PC-3 (cell line): ENCODE results near the gene HMCN1. TPM values are rescaled to one million over a fixed set of nuclear protein-coding genes. Genes with fewer than 3 reads are reported as not detected.

Experiments used
- ATAC-seq: fragments of 200-7000 bp; cut with Tn5 transposase; 2 replicates; pipeline ENCODE4 v1.9.1; 2020; ENCODE audit warnings: mild to moderate bottlenecking, moderate library complexity
- BruUV-seq: library from RNA; stranded (reverse); fragments of 400-500 nt; replicated peaks from 2 replicates; lab custom pipeline; 2021; lab: Mats Ljungman, UMichigan
- CTCF ChIA-PET: fragments of 300-600 bp; sonication (Branson Sonifier 250); formaldehyde crosslinking; loops from one replicate; lab custom pipeline; 2022; ENCODE audit warnings: antibody characterized with exemption; lab: Charles Lee
- POLR2A ChIA-PET: fragments of 300-600 bp; sonication (Branson Sonifier 250); formaldehyde crosslinking; loops from one replicate; lab custom pipeline; 2022; ENCODE audit warnings: antibody characterized with exemption; ENCODE audit not compliant: unreplicated experiment; lab: Charles Lee
- DNase-seq: peaks from one replicate; pipeline ENCODE4 v3.0.0-alpha.2; 2015
- H2AFZ ChIP-seq: fragments of 300-600 bp; sonication (generic); 2 replicates; pipeline ENCODE4 v1.6.0; 2016; ENCODE audit warnings: antibody characterized with exemption, low read length
- H3F3A ChIP-seq: fragments of 300-600 bp; sonication (generic); one replicate; pipeline ENCODE4 v1.6.0; 2017; ENCODE audit warnings: antibody characterized with exemption, low read length, control low read depth, mild to moderate bottlenecking; ENCODE audit not compliant: unreplicated experiment
- H3K27ac ChIP-seq: fragments of 300-600 bp; sonication (generic); 2 replicates; pipeline ENCODE4 v1.5.1; 2016; ENCODE audit warnings: mild to moderate bottlenecking, low read length
- H3K27me3 ChIP-seq: fragments of 300-600 bp; sonication (generic); 2 replicates; pipeline ENCODE4 v1.6.1; 2016; ENCODE audit warnings: low read length, mixed read lengths
- H3K36me3 ChIP-seq: fragments of 300-600 bp; sonication (generic); 2 replicates; pipeline ENCODE4 v1.6.1; 2016; ENCODE audit warnings: low read depth, mixed run types, low read length, mixed read lengths
- H3K4me1 ChIP-seq: fragments of 300-600 bp; sonication (generic); 2 replicates; pipeline ENCODE4 v1.5.1; 2016; ENCODE audit warnings: low read length; ENCODE audit not compliant: insufficient read depth
- H3K4me2 ChIP-seq: fragments of 300-600 bp; sonication (generic); 2 replicates; pipeline ENCODE4 v1.6.0; 2016; ENCODE audit warnings: low read length
- H3K4me3 ChIP-seq: fragments of 300-600 bp; sonication (generic); 2 replicates; pipeline ENCODE4 v1.5.1; 2016; ENCODE audit warnings: mild to moderate bottlenecking, low read length, mixed read lengths
- H3K79me2 ChIP-seq: fragments of 300-600 bp; sonication (generic); 2 replicates; pipeline ENCODE4 v1.6.1; 2017; ENCODE audit warnings: low read length, mixed read lengths
- H3K9ac ChIP-seq: fragments of 300-600 bp; sonication (generic); 2 replicates; pipeline ENCODE4 v1.6.0; 2016; ENCODE audit warnings: mild to moderate bottlenecking, low read length
- H3K9me2 ChIP-seq: fragments of 300-600 bp; sonication (generic); replicated peaks from 2 replicates; pipeline ENCODE4 v1.6.1; 2016; ENCODE audit warnings: mixed run types, low read length, mixed read lengths
- H3K9me3 ChIP-seq: fragments of 300-600 bp; sonication (generic); 2 replicates; pipeline ENCODE4 v1.6.1; 2016; ENCODE audit warnings: low read length, mixed read lengths
- H4K20me1 ChIP-seq: fragments of 300-600 bp; sonication (generic); 2 replicates; pipeline ENCODE4 v1.6.1; 2016; ENCODE audit warnings: low read length, mixed read lengths
- EZH2 ChIP-seq: fragments of 300-600 bp; sonication (generic); IDR thresholded peaks from one replicate; pipeline ENCODE4 v1.6.1; 2017; ENCODE audit warnings: antibody characterized with exemption, mild to moderate bottlenecking, low read length; ENCODE audit not compliant: unreplicated experiment
- EZH2phosphoT487 ChIP-seq: fragments of 300-600 bp; sonication (generic); IDR thresholded peaks from 2 replicates; pipeline ENCODE4 v1.6.1; 2018; ENCODE audit warnings: mild to moderate bottlenecking, antibody characterized with exemption, low read length, borderline replicate concordance
- intact Hi-C: fragments of 100-400 bp; cut with micrococcal nuclease; formaldehyde crosslinking; loops from 2 replicates; pipeline ENCODE4 v1.9.0; 2023
- total RNA-seq: library from RNA; depleted of rRNA; stranded (reverse); fragments of >200 nt; gene quantifications from 2 replicates; pipeline ENCODE4 v1.2.3, GENCODE V29; 2014
- TF ChIP-seq, protein P1 (sequence below): fragments of 300-600 bp; sonication (generic); conservative IDR thresholded peaks from 2 replicates; pipeline ENCODE4 v1.5.1; 2017; ENCODE audit warnings: antibody characterized with exemption, low read depth, mild to moderate bottlenecking, low read length

Gene HMCN1
- total RNA-seq, 1 experiment from 2014 or later: 0.66 TPM

DNA sequence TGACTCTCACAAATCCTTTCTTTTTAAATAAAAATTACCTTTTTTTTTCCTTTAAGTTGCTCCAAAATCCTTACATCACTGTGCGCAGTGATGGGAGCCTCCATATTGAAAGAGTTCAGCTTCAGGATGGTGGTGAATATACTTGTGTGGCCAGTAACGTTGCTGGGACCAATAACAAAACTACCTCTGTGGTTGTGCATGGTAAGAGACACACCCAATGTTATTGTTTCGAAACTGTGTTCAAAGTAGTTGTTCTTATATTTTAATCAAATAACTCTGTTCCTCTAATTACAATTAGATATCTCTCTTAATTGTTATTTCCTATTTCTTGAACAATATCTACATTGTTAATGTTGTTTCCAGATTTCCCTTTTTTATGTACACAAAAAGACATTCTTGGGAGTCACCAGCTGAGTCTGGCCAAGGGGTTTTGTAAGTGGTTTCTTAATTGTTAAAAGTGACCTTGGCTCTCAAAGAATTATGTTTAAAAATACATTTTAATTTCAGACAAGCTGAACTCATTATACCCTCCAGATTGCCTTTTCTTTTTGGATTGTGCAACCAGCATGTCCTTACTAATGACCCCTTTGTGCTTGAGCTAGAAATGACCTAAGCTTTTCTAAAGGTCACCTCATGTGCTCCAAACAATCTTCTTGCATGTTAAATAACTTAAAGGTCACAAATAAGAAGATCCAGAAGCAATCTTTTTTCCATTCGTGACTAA is 250.1 kb downstream of the HMCN1 start:
- no peak overlapping the region for H3K4me2 ChIP-seq
- H3K9me2 ChIP-seq: no peaks in the 10 kb centered on the region
- TF ChIP-seq, protein P1, sequence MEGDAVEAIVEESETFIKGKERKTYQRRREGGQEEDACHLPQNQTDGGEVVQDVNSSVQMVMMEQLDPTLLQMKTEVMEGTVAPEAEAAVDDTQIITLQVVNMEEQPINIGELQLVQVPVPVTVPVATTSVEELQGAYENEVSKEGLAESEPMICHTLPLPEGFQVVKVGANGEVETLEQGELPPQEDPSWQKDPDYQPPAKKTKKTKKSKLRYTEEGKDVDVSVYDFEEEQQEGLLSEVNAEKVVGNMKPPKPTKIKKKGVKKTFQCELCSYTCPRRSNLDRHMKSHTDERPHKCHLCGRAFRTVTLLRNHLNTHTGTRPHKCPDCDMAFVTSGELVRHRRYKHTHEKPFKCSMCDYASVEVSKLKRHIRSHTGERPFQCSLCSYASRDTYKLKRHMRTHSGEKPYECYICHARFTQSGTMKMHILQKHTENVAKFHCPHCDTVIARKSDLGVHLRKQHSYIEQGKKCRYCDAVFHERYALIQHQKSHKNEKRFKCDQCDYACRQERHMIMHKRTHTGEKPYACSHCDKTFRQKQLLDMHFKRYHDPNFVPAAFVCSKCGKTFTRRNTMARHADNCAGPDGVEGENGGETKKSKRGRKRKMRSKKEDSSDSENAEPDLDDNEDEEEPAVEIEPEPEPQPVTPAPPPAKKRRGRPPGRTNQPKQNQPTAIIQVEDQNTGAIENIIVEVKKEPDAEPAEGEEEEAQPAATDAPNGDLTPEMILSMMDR: no peak
- TF ChIP-seq EZH2phosphoT487 (no peak), EZH2 (no peak)
- intact Hi-C loops: no loop called here
- no TSS peak for BruUV-seq
- H3K4me3 ChIP-seq: no peak overlapping the region
- no peaks in the 10 kb centered on the region for H3K36me3 ChIP-seq
- H3K4me1 ChIP-seq: no peaks in the 10 kb centered on the region
- no peaks in the 10 kb centered on the region for H3K27me3 ChIP-seq
- H2AFZ ChIP-seq: no peak overlapping the region
- H3K9me3 ChIP-seq: no peaks in the 10 kb centered on the region
- no peaks in the 10 kb centered on the region for H3F3A ChIP-seq
- H3K79me2 ChIP-seq: no peaks in the 10 kb centered on the region
- H4K20me1 ChIP-seq: no peaks in the 10 kb centered on the region
- DNase-seq (no peak), ATAC-seq (no peak)
- no peak overlapping the region for H3K9ac ChIP-seq
- CTCF ChIA-PET: no interaction called here
- H3K27ac ChIP-seq: no peak overlapping the region
- POLR2A ChIA-PET: no interaction called here

DNA sequence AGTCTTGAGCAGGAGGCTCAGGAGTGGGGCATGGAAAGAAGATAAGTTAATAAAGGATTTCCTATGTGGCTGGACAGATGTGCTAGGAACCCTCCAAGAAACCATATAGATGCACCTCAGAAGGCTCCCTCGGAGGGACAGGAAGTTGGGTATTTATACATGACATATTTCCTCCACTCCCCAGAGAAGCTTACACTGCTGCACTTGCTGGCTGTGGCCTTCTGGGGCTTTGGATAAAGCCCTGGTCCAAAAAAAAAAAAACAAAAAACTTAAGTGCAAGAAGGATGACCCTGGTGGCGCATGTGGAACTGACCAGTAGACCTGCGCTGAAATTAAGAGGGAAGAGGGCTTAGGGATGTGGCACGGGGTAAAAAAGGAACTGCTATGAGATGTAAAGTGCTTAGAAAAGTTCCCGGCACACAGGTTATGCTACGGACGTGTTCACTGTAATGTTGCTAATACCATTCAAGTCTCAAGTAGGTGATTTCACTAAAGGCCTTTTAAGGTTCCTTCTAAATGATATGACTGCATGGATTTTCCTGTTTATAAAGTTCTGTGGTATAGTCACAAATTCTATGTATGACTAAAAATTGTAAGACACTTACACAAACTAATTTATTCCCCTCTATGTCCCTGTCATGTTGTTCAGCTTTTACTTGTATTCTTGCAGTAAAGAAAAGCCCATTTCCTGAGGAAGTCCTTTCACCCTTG is 253.6 kb downstream of the HMCN1 start:
- Histone ChIP-seq H3K9me3 (no peaks in the 10 kb centered on the region), H3K4me3 (no peak overlapping the region), H3K9ac (no peak overlapping the region), H3K4me1 (no peaks in the 10 kb centered on the region), H3K27ac (no peak overlapping the region), H3K27me3 (no peaks in the 10 kb centered on the region), H3K36me3 (no peaks in the 10 kb centered on the region), H3F3A (no peaks in the 10 kb centered on the region), H4K20me1 (no peaks in the 10 kb centered on the region), H3K4me2 (no peak overlapping the region), H3K9me2 (no peaks in the 10 kb centered on the region), H2AFZ (no peak overlapping the region), H3K79me2 (no peaks in the 10 kb centered on the region)
- BruUV-seq: no TSS peak
- CTCF ChIA-PET: no interaction called here
- POLR2A ChIA-PET: no interaction called here
- DNase-seq: no peak
- intact Hi-C loops: no loop called here
- ATAC-seq: no peak
- TF ChIP-seq EZH2phosphoT487 (no peak), EZH2 (no peak)

DNA sequence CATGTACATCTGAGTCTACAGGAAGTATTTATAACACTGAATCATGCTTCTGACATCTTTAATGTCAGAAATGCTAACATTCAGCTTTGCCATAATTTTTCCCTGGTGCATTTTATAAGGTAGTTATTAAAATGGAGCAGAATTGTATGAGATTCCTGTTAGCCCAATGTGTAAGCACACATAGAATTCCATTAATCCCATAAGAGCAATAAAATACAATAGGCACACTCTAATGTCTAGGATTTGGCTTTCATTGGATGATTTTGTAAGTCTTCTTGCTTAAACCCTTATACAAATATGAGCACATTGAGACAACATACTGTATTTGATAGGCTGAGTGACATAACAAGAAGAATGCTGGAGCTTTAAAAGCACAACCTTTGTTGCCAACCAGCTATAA is 256.4 kb downstream of the HMCN1 start:
- CTCF ChIA-PET: interaction anchor here (0.6 kb wide), 1 partner anchor 53 kb away, joined by 4 read pairs; no protein-coding TSS in a partner anchor
- H3K4me1 ChIP-seq: 0 out of 2 replicates have a peak, but pooled peaks cover under 1% of the 10 kb centered on the region
- no peaks in the 10 kb centered on the region for H3F3A ChIP-seq
- no peak overlapping the region for H3K4me3 ChIP-seq
- no peak overlapping the region for H2AFZ ChIP-seq
- intact Hi-C loops: loop anchor here (10.0 kb wide), 2 partner anchors 164 to 176 kb away; no protein-coding TSS in a partner anchor
- H3K27ac ChIP-seq: no peak overlapping the region
- no peaks in the 10 kb centered on the region for H3K79me2 ChIP-seq
- no peak overlapping the region for H3K9ac ChIP-seq
- no peaks in the 10 kb centered on the region for H3K36me3 ChIP-seq
- ATAC-seq (peak; percentile 54), DNase-seq (no peak)
- no peak overlapping the region for H3K4me2 ChIP-seq
- POLR2A ChIA-PET: no interaction called here
- no peak for TF ChIP-seq EZH2
- TF ChIP-seq, protein P1: no peak
- TF ChIP-seq EZH2phosphoT487: no peak
- no peaks in the 10 kb centered on the region for H3K9me3 ChIP-seq
- H4K20me1 ChIP-seq: no peaks in the 10 kb centered on the region
- no peaks in the 10 kb centered on the region for H3K27me3 ChIP-seq
- BruUV-seq: no TSS peak
- H3K9me2 ChIP-seq: no peaks in the 10 kb centered on the region
